ENCODE measurements around the gene NPHS1. TPM values are rescaled to one million over a fixed set of nuclear protein-coding genes. Genes with fewer than 3 reads are reported as not detected.

NPHS1 gene
- total and polyA plus RNA-seq, 9 of the 15 experiments (the other 6 are each of a cell fraction or from before 2014, with no cell fraction given) = 0.01 to 0.28 (median 0.14) TPM; not detected in 5

GRCh38 chr19:35845215-35846037 is 6.9 kb downstream of the NPHS1 start (continued):
- TF ChIP-seq ZBTB33 (CRISPR knock-in tag; IDR thresholded peaks at IDR 0.05) (no peak), EP300 (IDR thresholded peaks at IDR 0.05; ENCODE audit: low read length) (no peak), TFAP4 (CRISPR knock-in tag; IDR thresholded peaks at IDR 0.05; ENCODE audit: borderline replicate concordance) (peak; percentile 62; the same call in 1 of the 2 replicates), ZC3H8 (IDR thresholded peaks at IDR 0.05) (no peak; the same call in 1 of the 2 replicates), ZNF740 (CRISPR knock-in tag; IDR thresholded peaks at IDR 0.05) (0 out of 2 replicates have a peak, but pooled peaks have one; percentile 16), ZNF740 (tag; IDR thresholded peaks at IDR 0.05) (no peak), MYC (IDR thresholded peaks at IDR 0.05; ENCODE audit: low read depth, low read length) (no peak), MYC (CRISPR knock-in tag; IDR thresholded peaks at IDR 0.05; ENCODE audit: borderline replicate concordance, low read depth) (no peak), CHD2 (IDR thresholded peaks at IDR 0.05; ENCODE audit: low read depth, low read length) (peak; percentile 76; the same call in 1 of the 2 replicates), GTF2F1 (IDR thresholded peaks at IDR 0.05; ENCODE audit: low read depth, low read length) (no peak), ATF6 (CRISPR knock-in tag; IDR thresholded peaks at IDR 0.05) (no peak), SMAD4 (CRISPR knock-in tag; conservative IDR thresholded peaks at IDR 0.05) (0 out of 2 replicates have a peak, but pooled peaks have one; percentile 60), C11orf30 (IDR thresholded peaks at IDR 0.05; ENCODE audit: low read depth) (no peak), CREB1 (IDR thresholded peaks at IDR 0.05) (peak; percentile 39; the same call in 1 of the 2 replicates), CREB1 (CRISPR knock-in tag; IDR thresholded peaks at IDR 0.05) (peak; percentile 34; the same call in 1 of the 2 replicates), SNIP1 (IDR thresholded peaks at IDR 0.05; ENCODE audit: low read depth) (no peak), FOXJ2 (tag; IDR thresholded peaks at IDR 0.05) (no peak), ZNF561 (CRISPR knock-in tag; conservative IDR thresholded peaks at IDR 0.05) (no peak), ZEB2 (IDR thresholded peaks at IDR 0.05) (peak; percentile 86), U2AF1 (optimal IDR thresholded peaks at IDR 0.05; ENCODE audit: low read depth, low read length) (no peak), NKRF (IDR thresholded peaks at IDR 0.05; ENCODE audit: borderline replicate concordance) (peak; percentile 63; the same call in 1 of the 2 replicates)

Measured in K562 (cell line).